NB4 (cell line): ENCODE data around the gene B4GALNT4.
A peak's percentile ranks its signal among the peaks of the same experiment; 100 is the strongest.

ENCODE experiments used
- DNase-seq: peaks from one replicate; pipeline ENCODE4 v3.0.0; 2010; ENCODE audit warnings: low read depth
- H3K4me3 ChIP-seq: one replicate; pipeline ENCODE4 v1.5.1; 2011; ENCODE audit warnings: mild to moderate bottlenecking, low read depth, low read length, moderate library complexity
- CTCF ChIP-seq: IDR thresholded peaks from one replicate; pipeline ENCODE4 v1.5.1; 2012; ENCODE audit warnings: low read depth, low read length
- MAX ChIP-seq: IDR thresholded peaks from 2 replicates; pipeline ENCODE4 v1.6.1; 2011; ENCODE audit warnings: low read depth, low read length
- MYC ChIP-seq: IDR thresholded peaks from 2 replicates; pipeline ENCODE4 v1.6.1; 2011; ENCODE audit warnings: low read depth, low read length
- POLR2A ChIP-seq: IDR thresholded peaks from 2 replicates; pipeline ENCODE4 v1.6.1; 2011; ENCODE audit warnings: mild to moderate bottlenecking; ENCODE audit not compliant: insufficient read length; ENCODE audit errors: extremely low read depth

Gene B4GALNT4

GRCh38 chr11:392102-392777 is 22.9 kb downstream of the B4GALNT4 start:
- no peak overlapping the region for H3K4me3 ChIP-seq
- DNase-seq, result no peak
- TF ChIP-seq CTCF, result no peak

GRCh38 chr11:393219-394033 is 24.1 kb downstream of the B4GALNT4 start:
- no peak for TF ChIP-seq POLR2A
- no peak for TF ChIP-seq CTCF
- no peak for TF ChIP-seq MAX
- no peak for TF ChIP-seq MYC
- DNase-seq, result peak; percentile 62
- no peak overlapping the region for H3K4me3 ChIP-seq

GRCh38 chr11:394034-394857 is 24.9 kb downstream of the B4GALNT4 start, which contains the start of gene PKP3:
Gene PKP3, plus strand, starts transcription at chr11:394209. Its CDS starts 84 bp downstream, at chr11:394293.
- DNase-seq, result no peak
- H3K4me3 ChIP-seq, result no peak within 1 kb of the TSS
- TF ChIP-seq POLR2A, result no peak
- no peak for TF ChIP-seq MAX
- TF ChIP-seq MYC, result no peak
- TF ChIP-seq CTCF, result no peak

- H3K4me3 ChIP-seq, result no peak overlapping the region
- TF ChIP-seq POLR2A (no peak), CTCF (no peak)
- no peak for DNase-seq
These were observed 25.8 kb downstream of the B4GALNT4 start for GRCh38 chr11:394858-395655.

GRCh38 chr11:395866-396265 is 26.6 kb downstream of the B4GALNT4 start:
- H3K4me3 ChIP-seq, result no peak overlapping the region
- no peak for TF ChIP-seq MYC
- TF ChIP-seq POLR2A, result no peak
- no peak for TF ChIP-seq CTCF
- TF ChIP-seq MAX, result no peak
- no peak for DNase-seq
